GM12878 (cell line): ENCODE measurements around the gene VSX1. TPM values are rescaled to one million over a fixed set of nuclear protein-coding genes. Genes with fewer than 3 reads are reported as not detected.

Experiments
- ATAC-seq: fragments of 200-7000 bp; cut with Tn5 transposase; 3 replicates; pipeline ENCODE4 v1.9.1; 2020; ENCODE audit warnings: mild to moderate bottlenecking, moderate library complexity
- BruUV-seq: library from RNA; stranded (reverse); fragments of 400-500 nt; replicated peaks from 2 replicates; lab custom pipeline; 2021; lab: Mats Ljungman, UMichigan
- CTCF ChIA-PET: fragments of 300-600 bp; sonication (Branson Sonifier 250); formaldehyde crosslinking; extraction: SDS; loops from one replicate; lab custom pipeline; 2021; ENCODE audit warnings: inconsistent platforms; lab: Yijun Ruan, JAX
- POLR2A ChIA-PET: fragments of 350-600 bp; formaldehyde crosslinking; extraction: SDS; loops from one replicate; lab custom pipeline; 2021; ENCODE audit warnings: inconsistent platforms; lab: Charles Lee
- RAD21 ChIA-PET: fragments of 300-600 bp; sonication (Branson Sonifier 250); formaldehyde crosslinking; loops from one replicate; lab custom pipeline; 2023; ENCODE audit warnings: antibody characterized with exemption; ENCODE audit not compliant: unreplicated experiment; lab: Charles Lee
- SMC1A ChIA-PET: fragments of 300-600 bp; sonication (Branson Sonifier 250); formaldehyde crosslinking; loops from one replicate; lab custom pipeline; 2023; ENCODE audit not compliant: unreplicated experiment, uncharacterized antibody; lab: Charles Lee
- DNase-seq: peaks from one replicate; pipeline ENCODE4 v3.0.0-alpha.2; 2011; ENCODE audit warnings: low read depth, low spot score
- FAIRE-seq: peaks from 3 replicates; lab custom pipeline; 2011; peaks lifted over from hg19 to GRCh38; lab: Jason Lieb, UNC
- H2AFZ ChIP-seq: 2 replicates; pipeline ENCODE4 v1.6.0; 2011; ENCODE audit warnings: low read depth, low read length, control low read depth; ENCODE audit not compliant: control insufficient read depth
- H3K27ac ChIP-seq: 2 replicates; pipeline ENCODE4 v1.5.1; 2011; ENCODE audit warnings: control low read depth; ENCODE audit not compliant: control insufficient read depth, insufficient read depth
- H3K27me3 ChIP-seq, 2 experiments: replicated peaks in 1 of 2; 2 replicates each; pipeline versions ENCODE4 v1.6.0 to v1.6.1; 2011; ENCODE audit warnings: low read length in 1 of 2; ENCODE audit not compliant: control insufficient read depth in 2 of 2, insufficient read depth in 2 of 2
- H3K36me3 ChIP-seq, 2 experiments: 2 replicates each; pipeline ENCODE4 v1.5.1; 2011; ENCODE audit warnings: low read length in 1 of 2; ENCODE audit not compliant: control insufficient read depth in 2 of 2, insufficient read depth in 2 of 2
- H3K4me1 ChIP-seq: 2 replicates; pipeline ENCODE4 v1.6.1; 2011; ENCODE audit warnings: mild to moderate bottlenecking, low read length, moderate library complexity, mixed read lengths; ENCODE audit not compliant: control insufficient read depth, insufficient read depth
- H3K4me2 ChIP-seq: 2 replicates; pipeline ENCODE4 v1.6.0; 2011; ENCODE audit warnings: control low read depth; ENCODE audit not compliant: control insufficient read depth, insufficient read depth
- H3K4me3 ChIP-seq: fragments of 200-600 bp; sonication (generic); 2 replicates; pipeline ENCODE4 v1.5.1; 2016
- H3K79me2 ChIP-seq: 2 replicates; pipeline ENCODE4 v1.6.0; 2011; ENCODE audit warnings: low read length; ENCODE audit not compliant: control insufficient read depth, insufficient read depth
- H3K9ac ChIP-seq: 2 replicates; pipeline ENCODE4 v1.8.0; 2011; ENCODE audit warnings: low read length, control low read depth, mixed read lengths; ENCODE audit not compliant: control insufficient read depth, insufficient read depth
- H3K9me3 ChIP-seq: replicated peaks from 3 replicates; pipeline ENCODE4 v1.5.1; 2011; ENCODE audit warnings: mild to moderate bottlenecking, low read length; ENCODE audit not compliant: control insufficient read depth, insufficient read depth
- H4K20me1 ChIP-seq: 2 replicates; pipeline ENCODE4 v1.6.0; 2011; ENCODE audit not compliant: control insufficient read depth, insufficient read depth
- ZNF217 ChIP-seq: fragments of 450-650 bp; IDR thresholded peaks from 2 replicates; pipeline ENCODE4 v1.6.1; 2017; ENCODE audit warnings: antibody characterized with exemption, mild to moderate bottlenecking
- ZNF687 ChIP-seq: fragments of 450-650 bp; IDR thresholded peaks from 2 replicates; pipeline ENCODE4 v1.6.1; 2017; ENCODE audit warnings: mild to moderate bottlenecking, moderate library complexity
- WGBS: methylation state at CpG from one replicate; pipeline ENCODE4 v1.1.6; 2016; ENCODE audit warnings: low lambda C conversion rate; ENCODE audit not compliant: insufficient replicate concordance, insufficient coverage; ENCODE audit errors: missing lambda C conversion rate; 5-methylcytosine and 5-hydroxymethylcytosine counted together
- in situ Hi-C: fragments of 300-500 bp; cut with MboI; formaldehyde crosslinking; loops from 9 replicates; pipeline ENCODE4 v1.14.3; 2018; ENCODE audit warnings: mixed read lengths
- intact Hi-C: fragments of 100-400 bp; cut with micrococcal nuclease; formaldehyde crosslinking; loops from one replicate; pipeline ENCODE4 v1.14.2; 2022; ENCODE audit not compliant: unreplicated experiment
- polyA plus RNA-seq, 11 experiments: library from polyadenylated mRNA; depleted of rRNA in 4 of 11; unstranded in 6 of 11; stranded (reverse) in 5 of 11; fragments of >200 nt; fragmentation: Nextera tagmentation in 4 of 11; fragmentation: Illumina TruSeq in 1 of 11; extraction: Ambion mirVana in 4 of 11; extraction: Trizol in 1 of 11; gene quantifications; 1 replicate in 1 of 11; 2 replicates in 10 of 11; pipeline versions ENCODE4 v1.2.1 to v1.2.3, GENCODE V29; 2011 to 2016; ENCODE audit warnings: inconsistent platforms in 2 of 11, missing spikeins in 2 of 11, low read depth in 1 of 11
- total RNA-seq, 4 experiments: library from RNA; depleted of rRNA in 3 of 4; stranded (reverse); fragments of >200 nt in 3 of 4; fragmentation: Illumina TruSeq in 1 of 4; extraction: Trizol in 1 of 4; gene quantifications; 2 replicates each; pipeline versions ENCODE4 v1.2.1 to v1.2.3, GENCODE V29; 2013 to 2021

Gene VSX1
- total and polyA plus RNA-seq, 10 of the 15 experiments (the other 5 are each of a cell fraction or from before 2014, with no cell fraction given), result 0.05 TPM; not detected in 9

- no peak for DNase-seq
- BruUV-seq, result no TSS peak
- H3K79me2 ChIP-seq, result no peaks in the 10 kb centered on the region; the same call in none of the 2 replicates
- FAIRE-seq, result no peak
- in situ Hi-C loops, result no loop called here
- peaks cover 22% of the 10 kb centered on the region for H3K4me1 ChIP-seq
- ATAC-seq, result no peak
- peaks cover 4 to 11% of the 10 kb centered on the region in 2 experiments; a peak in 3 of 4 replicates for H3K36me3 ChIP-seq
- CTCF ChIA-PET, result interaction anchor here (1.2 to 1.4 kb wide), 2 partner anchors 8 to 52 kb away, joined by 3 to 4 read pairs; no protein-coding TSS in a partner anchor
- POLR2A ChIA-PET, result interaction anchor here (0.6 to 1.5 kb wide), 3 partner anchors 7 to 12 kb away, joined by 3 to 5 read pairs (median 4); no protein-coding TSS in a partner anchor
- TF ChIP-seq ZNF217 (no peak), ZNF687 (peak; percentile 64)
- RAD21 ChIA-PET, result interaction anchor here (1.7 kb wide), 1 partner anchor 10 kb away, joined by 4 read pairs; no protein-coding TSS in a partner anchor
- H2AFZ ChIP-seq, result no peak overlapping the region; the same call in 1 of the 2 replicates
- SMC1A ChIA-PET, result interaction anchor here (1.1 to 1.2 kb wide), 2 partner anchors 9 to 13 kb away, joined by 3 read pairs; no protein-coding TSS in a partner anchor
- H4K20me1 ChIP-seq, result no peaks in the 10 kb centered on the region; the same call in 1 of the 2 replicates
- H3K27me3 ChIP-seq, result no peaks in the 10 kb centered on the region
- intact Hi-C loops, result no loop called here
- H3K4me3 ChIP-seq, result no peak overlapping the region
- H3K27ac ChIP-seq, result no peak overlapping the region
- no peak overlapping the region for H3K4me2 ChIP-seq
- H3K9me3 ChIP-seq, result no peaks in the 10 kb centered on the region
- 20% methylated on average over 9 of the region's 9 CpGs for WGBS
- H3K9ac ChIP-seq, result no peak overlapping the region
Observed at GRCh38 chr20:25045343-25045712, 36.6 kb downstream of the VSX1 start.
